NT2/D1 (cell line): ENCODE results near the gene GPATCH3.

Experiments
- SUZ12 ChIP-seq: IDR thresholded peaks from 2 replicates; pipeline ENCODE4 v1.6.1; 2011; ENCODE audit not compliant: insufficient read length, insufficient read depth; ENCODE audit errors: extremely low read depth
- YY1 ChIP-seq: IDR thresholded peaks from 2 replicates; pipeline ENCODE4 v1.6.1; 2011; ENCODE audit not compliant: insufficient read length, insufficient read depth
- ZNF274 ChIP-seq: IDR thresholded peaks from 2 replicates; pipeline ENCODE4 v1.6.1; 2011; ENCODE audit warnings: mild to moderate bottlenecking, low read depth, low read length

GRCh38 chr1:26941311-26941710 lies 41.0 kb upstream of the GPATCH3 start:
- no peak for TF ChIP-seq ZNF274
- no peak for TF ChIP-seq YY1
- TF ChIP-seq SUZ12: no peak
